ENCODE measurements around the gene PDE7B.

DNA sequence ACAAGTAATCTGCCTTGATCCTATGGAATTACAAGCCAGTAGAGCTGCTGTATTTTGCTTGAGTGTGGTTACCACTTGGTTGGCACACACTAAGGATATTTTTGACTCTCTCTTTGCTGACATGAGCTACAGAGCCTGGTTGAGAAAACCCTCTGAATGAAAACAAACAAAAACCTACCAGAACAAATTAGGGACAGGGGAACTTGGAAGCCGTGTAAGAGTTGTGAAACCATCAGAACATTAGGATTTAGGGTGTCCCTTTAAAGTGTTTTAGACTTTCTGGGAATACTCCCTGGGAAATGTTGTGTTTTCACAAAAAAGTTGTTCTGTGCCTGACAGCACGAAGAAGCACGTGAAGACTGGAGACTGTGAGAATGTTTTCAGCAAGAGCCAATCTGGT is 20.5 kb upstream of the PDE7B start:
- TF ChIP-seq EZH2 (IDR thresholded peaks at IDR 0.05; ENCODE audit: low read length, unreplicated experiment) (no peak), EZH2phosphoT487 (IDR thresholded peaks at IDR 0.05; ENCODE audit: borderline replicate concordance, low read length) (no peak)
- TF ChIP-seq, protein P1, sequence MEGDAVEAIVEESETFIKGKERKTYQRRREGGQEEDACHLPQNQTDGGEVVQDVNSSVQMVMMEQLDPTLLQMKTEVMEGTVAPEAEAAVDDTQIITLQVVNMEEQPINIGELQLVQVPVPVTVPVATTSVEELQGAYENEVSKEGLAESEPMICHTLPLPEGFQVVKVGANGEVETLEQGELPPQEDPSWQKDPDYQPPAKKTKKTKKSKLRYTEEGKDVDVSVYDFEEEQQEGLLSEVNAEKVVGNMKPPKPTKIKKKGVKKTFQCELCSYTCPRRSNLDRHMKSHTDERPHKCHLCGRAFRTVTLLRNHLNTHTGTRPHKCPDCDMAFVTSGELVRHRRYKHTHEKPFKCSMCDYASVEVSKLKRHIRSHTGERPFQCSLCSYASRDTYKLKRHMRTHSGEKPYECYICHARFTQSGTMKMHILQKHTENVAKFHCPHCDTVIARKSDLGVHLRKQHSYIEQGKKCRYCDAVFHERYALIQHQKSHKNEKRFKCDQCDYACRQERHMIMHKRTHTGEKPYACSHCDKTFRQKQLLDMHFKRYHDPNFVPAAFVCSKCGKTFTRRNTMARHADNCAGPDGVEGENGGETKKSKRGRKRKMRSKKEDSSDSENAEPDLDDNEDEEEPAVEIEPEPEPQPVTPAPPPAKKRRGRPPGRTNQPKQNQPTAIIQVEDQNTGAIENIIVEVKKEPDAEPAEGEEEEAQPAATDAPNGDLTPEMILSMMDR (conservative IDR thresholded peaks at IDR 0.05; ENCODE audit: low read depth, low read length): no peak
